Stomach (tissue), 4 donors: ENCODE results near the gene OR5H6.

Experiments used
- CTCF ChIP-seq, 7 experiments: fragments of 450-650 bp in 4 of 7; fragments of 200-600 bp in 3 of 7; sonication (generic) in 3 of 7; IDR thresholded peaks; one replicate each; pipeline ENCODE4 v1.5.1; 2016 to 2019; ENCODE audit warnings: antibody characterized with exemption in 7 of 7, control low read depth in 2 of 7, mild to moderate bottlenecking in 1 of 7
- EP300 ChIP-seq: sonication (generic); formaldehyde crosslinking; IDR thresholded peaks from one replicate; pipeline ENCODE4 v1.6.1; 2017; ENCODE audit warnings: antibody characterized with exemption
- POLR2A ChIP-seq, 4 donors: fragments of 450-650 bp; IDR thresholded peaks; one replicate each; pipeline ENCODE4 v1.6.1; 2016; ENCODE audit warnings: antibody characterized with exemption in 4 of 4, control low read depth in 2 of 4, mild to moderate bottlenecking in 1 of 4, moderate library complexity in 1 of 4
- POLR2AphosphoS5 ChIP-seq, 3 donors: sonication (generic); formaldehyde crosslinking; IDR thresholded peaks; one replicate each; pipeline ENCODE4 v1.6.1; 2016; ENCODE audit warnings: antibody characterized with exemption in 3 of 3

DNA sequence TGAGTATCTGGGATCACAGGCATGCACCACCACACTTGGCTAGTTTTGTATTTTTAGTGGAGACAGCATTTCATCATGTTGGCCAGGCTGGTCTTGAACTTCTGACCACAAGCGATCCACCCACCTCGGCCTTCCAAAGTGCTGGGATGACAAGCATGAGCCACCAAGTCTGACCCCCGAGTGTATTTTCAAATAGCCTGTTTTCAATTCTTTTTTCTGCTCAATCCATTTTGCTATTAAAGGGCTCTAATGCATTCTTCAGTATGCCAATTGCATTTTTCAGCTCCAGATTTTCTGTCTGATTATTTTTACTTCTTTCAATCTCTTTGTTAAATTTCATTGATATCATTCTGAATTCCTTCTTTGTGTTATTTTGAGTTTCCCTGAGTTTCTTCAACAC, 5.8 kb downstream of the OR5H6 start:
- no peak for TF ChIP-seq CTCF (IDR thresholded peaks at IDR 0.05)
- no peak for TF ChIP-seq EP300
- TF ChIP-seq POLR2A (IDR thresholded peaks at IDR 0.05): no peak
- no peak for TF ChIP-seq POLR2AphosphoS5 (IDR thresholded peaks at IDR 0.05)
